GM19463 (cell line): Measurements from ENCODE around the gene APOBEC3A.

Source experiments
- ATAC-seq: cut with Tn5 transposase; IDR thresholded peaks from one replicate; pipeline ENCODE4 v1.9.1; 2021; ENCODE audit warnings: mild to moderate bottlenecking, moderate library complexity; ENCODE audit not compliant: unreplicated experiment

Gene APOBEC3A

GRCh38 chr22:38957046-38957770 is at the start of gene APOBEC3A:
Gene APOBEC3A (plus strand): TSS chr22:38957609. CDS start chr22:38957692, 83 bp downstream.
- no peak for ATAC-seq

- ATAC-seq, result no peak
Observed at GRCh38 chr22:38907767-38908166, 49.6 kb upstream of the APOBEC3A start.

- no peak for ATAC-seq
Observed at GRCh38 chr22:38911434-38911833, 46.0 kb upstream of the APOBEC3A start.

GRCh38 chr22:38919631-38920190 is 37.7 kb upstream of the APOBEC3A start:
- no peak for ATAC-seq

- ATAC-seq, result no peak
Observed at GRCh38 chr22:38921120-38921519, 36.3 kb upstream of the APOBEC3A start.

GRCh38 chr22:38921806-38922205 is 35.6 kb upstream of the APOBEC3A start:
- no peak for ATAC-seq

GRCh38 chr22:38923463-38924346 is 33.7 kb upstream of the APOBEC3A start:
- ATAC-seq, result no peak

GRCh38 chr22:38924347-38924952 is 33.0 kb upstream of the APOBEC3A start:
- no peak for ATAC-seq

- ATAC-seq, result no peak
Observed at GRCh38 chr22:38925571-38926041, 31.8 kb upstream of the APOBEC3A start.

- ATAC-seq, result no peak
Observed at GRCh38 chr22:38927033-38927781, 30.2 kb upstream of the APOBEC3A start.

- no peak for ATAC-seq
Observed at GRCh38 chr22:38930512-38930911, 26.9 kb upstream of the APOBEC3A start.

GRCh38 chr22:38935023-38935422 is 22.4 kb upstream of the APOBEC3A start:
- ATAC-seq, result no peak

GRCh38 chr22:38935616-38936015 is 21.8 kb upstream of the APOBEC3A start:
- ATAC-seq, result no peak

- ATAC-seq, result no peak
Observed at GRCh38 chr22:38936562-38936961, 20.8 kb upstream of the APOBEC3A start.

GRCh38 chr22:38937036-38937435 is 20.4 kb upstream of the APOBEC3A start:
- ATAC-seq, result no peak

- no peak for ATAC-seq
Observed at GRCh38 chr22:38937541-38937940, 19.9 kb upstream of the APOBEC3A start.

- ATAC-seq, result no peak
Observed at GRCh38 chr22:38938221-38938620, 19.2 kb upstream of the APOBEC3A start.

GRCh38 chr22:38938925-38939324 is 18.5 kb upstream of the APOBEC3A start:
- no peak for ATAC-seq

GRCh38 chr22:38940811-38941384 is 16.5 kb upstream of the APOBEC3A start:
- no peak for ATAC-seq

GRCh38 chr22:38941488-38941987 is 15.9 kb upstream of the APOBEC3A start:
- ATAC-seq, result peak; percentile 80
